ENCODE measurements around the gene EBP. TPM values are rescaled to one million over a fixed set of nuclear protein-coding genes. Genes with fewer than 3 reads are reported as not detected.

EBP gene
- total RNA-seq, 1 donor from 2014 or later, result 93.7 TPM

GRCh38 chrX:48531358-48531959 is 9.9 kb downstream of the EBP start:
- no peak for DNase-seq (ENCODE audit: low read depth)
- no peak for TF ChIP-seq CTCF (conservative IDR thresholded peaks at IDR 0.05; ENCODE audit: low read depth, low read length)
- no peak overlapping the region for H3K4me3 ChIP-seq (ENCODE audit: low read depth, low read length)

GRCh38 chrX:48532161-48532560 is 10.6 kb downstream of the EBP start:
- DNase-seq (ENCODE audit: low read depth), result no peak
- TF ChIP-seq CTCF (conservative IDR thresholded peaks at IDR 0.05; ENCODE audit: low read depth, low read length), result no peak
- H3K4me3 ChIP-seq (ENCODE audit: low read depth, low read length), result no peak overlapping the region

- no peak overlapping the region for H3K4me3 ChIP-seq (ENCODE audit: low read depth, low read length)
- DNase-seq (ENCODE audit: low read depth), result no peak
- no peak for TF ChIP-seq CTCF (conservative IDR thresholded peaks at IDR 0.05; ENCODE audit: low read depth, low read length)
These were observed 11.6 kb downstream of the EBP start for GRCh38 chrX:48533165-48533564.

GRCh38 chrX:48538641-48539344 is 17.2 kb downstream of the EBP start:
- peak overlapping the region; percentile 75 for H3K4me3 ChIP-seq (ENCODE audit: low read depth, low read length)

GRCh38 chrX:48539345-48540027 is 17.9 kb downstream of the EBP start, which contains the start of gene TBC1D25:
Gene TBC1D25, plus strand, starts transcription at chrX:48539714. Its CDS starts 84 bp downstream, at chrX:48539798.
- peak; percentile 35 for TF ChIP-seq CTCF (conservative IDR thresholded peaks at IDR 0.05; ENCODE audit: low read depth, low read length)
- DNase-seq (ENCODE audit: low read depth), result peak; percentile 64
- H3K4me3 ChIP-seq (ENCODE audit: low read depth, low read length), result peak within 1 kb of the TSS; percentile 75

More at GRCh38 chrX:48538641-48539344, 17.2 kb downstream of the EBP start:
- no peak for TF ChIP-seq CTCF (conservative IDR thresholded peaks at IDR 0.05; ENCODE audit: low read depth, low read length)
- no peak for DNase-seq (ENCODE audit: low read depth)

- H3K4me3 ChIP-seq (ENCODE audit: low read depth, low read length), result peak overlapping the region; percentile 75
- TF ChIP-seq CTCF (conservative IDR thresholded peaks at IDR 0.05; ENCODE audit: low read depth, low read length), result no peak
- DNase-seq (ENCODE audit: low read depth), result no peak
These were observed 18.4 kb downstream of the EBP start for GRCh38 chrX:48540028-48540375.

Measured in epithelial cell of proximal tubule (primary cell).